GM18502 (cell line): ENCODE results near the gene LRRC56.

Experiments used
- ATAC-seq: cut with Tn5 transposase; IDR thresholded peaks from one replicate; pipeline ENCODE4 v1.9.1; 2021; ENCODE audit warnings: mild to moderate bottlenecking; ENCODE audit not compliant: unreplicated experiment, poor library complexity

The LRRC56 gene

DNA sequence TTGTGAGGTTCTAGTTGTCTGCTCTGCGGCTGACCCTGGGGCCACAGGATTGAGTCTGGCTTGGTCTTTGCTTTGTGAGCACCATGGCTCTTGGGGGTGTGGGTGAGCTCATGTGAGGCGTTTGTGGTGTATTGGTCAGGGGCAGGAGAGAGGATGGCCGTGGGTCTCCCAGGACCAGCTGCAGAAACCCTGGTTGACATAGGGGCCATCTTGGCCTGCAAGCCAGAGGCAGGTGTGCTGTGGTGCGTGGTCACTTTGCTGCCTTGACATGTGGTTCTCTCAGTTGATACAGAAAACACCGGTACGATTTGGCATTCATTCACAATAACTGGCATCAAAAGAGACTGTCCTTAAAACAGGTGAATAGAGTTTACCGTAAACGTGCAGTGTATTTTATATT, 50.2 kb downstream of the LRRC56 start:
- ATAC-seq: no peak

DNA sequence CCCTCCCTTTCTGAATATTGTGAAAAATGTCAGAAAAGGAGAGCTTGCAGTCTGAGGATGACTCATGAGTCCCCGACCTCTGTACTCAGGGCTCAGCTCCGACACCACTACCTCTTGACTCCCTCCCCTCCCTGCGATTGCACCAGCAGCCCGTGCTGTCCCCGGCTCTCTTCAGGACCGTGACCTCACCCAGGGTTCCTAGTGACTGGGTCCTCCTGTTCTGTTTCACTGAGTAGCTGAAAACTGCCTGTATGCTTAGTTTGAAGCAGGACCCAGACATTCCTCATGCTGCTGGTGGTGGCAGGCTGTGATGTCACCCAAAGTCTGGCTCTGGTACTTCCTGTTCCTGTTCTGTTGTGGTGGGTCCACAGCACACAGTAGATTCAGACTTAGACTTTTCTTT, 50.7 kb downstream of the LRRC56 start:
- no peak for ATAC-seq

DNA sequence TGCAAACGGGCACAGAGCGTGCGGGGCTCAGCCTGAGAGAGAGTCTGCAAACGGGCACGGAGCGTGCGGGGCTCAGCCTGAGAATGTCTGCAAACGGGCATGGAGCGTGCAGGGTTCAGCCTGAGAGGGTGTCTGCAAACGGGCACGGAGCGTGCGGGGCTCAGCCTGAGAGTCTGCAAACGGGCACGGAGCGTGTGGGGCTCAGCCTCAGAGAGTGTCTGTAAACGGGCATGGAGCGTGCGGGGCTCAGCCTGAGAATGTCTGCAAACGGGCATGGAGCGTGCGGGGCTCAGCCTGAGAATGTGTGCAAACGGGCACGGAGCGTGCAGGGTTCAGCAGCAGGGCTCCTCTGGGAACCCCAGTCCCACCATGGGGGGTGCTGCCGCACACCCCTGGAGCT, 52.5 kb downstream of the LRRC56 start:
- no peak for ATAC-seq

DNA sequence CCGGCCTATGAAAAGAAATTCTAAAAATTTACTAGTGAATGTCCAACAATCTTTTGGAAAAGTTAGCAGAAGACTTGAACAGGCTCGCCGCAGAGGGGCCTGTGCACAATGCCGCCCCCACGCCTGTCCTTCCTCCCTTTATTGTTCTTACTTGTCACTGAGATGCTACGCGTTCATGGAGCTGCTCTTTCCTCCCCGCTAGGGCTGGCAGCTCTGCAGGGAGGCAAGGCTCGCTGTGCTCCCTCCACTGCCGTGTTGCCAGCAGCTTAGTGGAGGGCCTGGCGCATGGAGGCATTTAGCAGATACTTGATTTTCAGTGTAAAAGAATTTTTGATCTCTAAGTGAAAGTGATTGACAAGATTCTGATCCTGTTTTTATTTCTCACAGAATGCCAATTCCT, 53.7 kb downstream of the LRRC56 start:
- no peak for ATAC-seq

DNA sequence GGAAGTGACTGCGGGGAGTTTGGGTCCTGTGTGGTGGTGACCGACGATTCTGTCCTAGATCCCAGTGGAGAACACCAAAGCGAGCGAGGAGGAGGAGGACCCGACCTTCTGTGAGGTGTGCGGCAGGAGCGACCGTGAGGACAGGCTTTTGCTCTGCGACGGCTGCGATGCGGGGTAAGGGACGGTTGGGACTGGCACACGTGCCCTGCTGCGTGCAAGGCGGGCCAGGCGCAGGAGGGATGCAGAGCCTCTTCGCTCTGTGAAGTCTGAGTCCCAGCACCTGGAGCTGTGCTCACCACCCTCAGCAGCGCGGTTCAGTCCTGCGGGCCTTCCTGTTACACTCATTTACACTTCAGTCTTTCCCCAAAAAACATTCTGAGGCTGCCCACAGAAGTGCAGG, 55.2 kb downstream of the LRRC56 start:
- no peak for ATAC-seq

DNA sequence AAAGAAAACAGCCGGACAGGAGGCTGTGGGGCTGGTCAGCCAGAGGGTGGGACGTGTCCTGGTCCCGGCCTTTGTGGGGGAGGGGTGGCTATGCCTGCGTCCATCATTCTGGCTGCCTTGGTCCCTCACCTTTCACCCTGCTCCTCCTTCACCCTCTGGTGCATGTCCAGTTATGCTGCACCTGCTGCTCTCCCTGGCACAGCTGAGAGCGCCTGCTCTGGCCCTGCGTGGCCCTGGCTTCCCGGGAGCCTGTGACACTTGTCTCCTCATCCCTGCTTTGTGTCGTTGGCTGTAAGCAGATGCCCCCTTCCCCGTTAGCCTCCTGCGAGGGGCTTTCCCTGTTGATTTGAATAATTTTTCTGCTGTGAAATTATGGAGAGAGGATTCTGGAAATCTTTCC, 55.6 kb downstream of the LRRC56 start:
- no peak for ATAC-seq

DNA sequence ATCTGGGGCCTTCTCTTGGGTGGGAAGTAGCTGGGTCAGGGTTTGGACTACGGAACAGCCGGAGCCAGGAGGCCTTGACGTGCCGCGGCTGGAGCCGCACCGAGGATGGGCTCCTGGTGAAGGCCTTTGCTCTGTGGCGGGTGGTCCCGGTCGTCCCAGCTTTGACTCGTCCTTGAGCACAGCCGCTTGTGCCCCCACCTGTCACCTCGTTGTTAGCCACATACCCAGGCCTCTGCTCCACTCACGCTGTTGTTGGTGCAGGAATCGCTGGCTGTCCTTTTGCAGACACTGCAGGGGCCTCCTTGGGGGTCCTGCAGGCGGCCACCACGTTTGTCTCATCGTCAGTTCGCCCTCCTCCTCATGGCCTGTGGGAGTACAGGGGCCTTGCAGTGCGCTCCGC, 56.0 kb downstream of the LRRC56 start:
- no peak for ATAC-seq

DNA sequence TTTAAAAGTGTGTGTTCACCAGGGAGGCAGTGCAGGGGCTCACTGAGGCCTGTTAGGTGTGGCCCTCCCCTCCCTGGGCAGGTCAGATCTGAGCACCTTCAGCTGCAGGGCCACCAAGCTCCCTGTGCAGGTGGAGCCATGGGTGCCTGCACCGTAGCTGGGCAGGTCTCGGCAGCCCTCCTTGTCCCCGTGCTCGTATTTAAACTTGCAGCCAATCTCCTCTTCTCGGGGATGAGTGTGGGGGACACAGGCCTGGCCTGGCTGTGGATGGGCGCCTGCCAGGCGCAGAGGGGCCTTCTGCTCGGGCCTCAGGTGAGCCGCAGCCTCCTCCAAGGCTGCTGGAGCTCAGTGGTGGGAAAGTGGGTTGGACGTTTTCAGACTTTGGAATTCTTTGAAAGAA, 58.1 kb downstream of the LRRC56 start:
- no peak for ATAC-seq

DNA sequence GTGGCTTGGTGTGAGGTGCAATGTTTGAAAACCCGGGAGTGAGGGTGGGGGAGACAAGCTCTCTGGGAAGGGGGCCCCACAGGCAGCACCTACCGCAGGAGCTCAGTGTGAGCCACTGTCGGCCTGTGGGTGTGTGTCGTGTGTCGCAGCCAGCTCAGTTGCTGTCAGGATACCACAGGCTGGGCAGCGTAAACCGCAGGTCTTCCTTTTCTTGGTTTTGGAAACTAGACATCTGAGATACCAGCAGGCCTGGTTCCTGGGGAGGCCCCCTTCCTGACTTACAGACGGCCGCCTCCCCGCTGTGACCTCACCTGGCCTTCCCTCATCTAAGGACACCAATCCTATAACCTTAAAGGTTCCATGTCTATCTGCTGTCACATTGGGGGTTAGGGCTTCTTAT, 59.0 kb downstream of the LRRC56 start:
- no peak for ATAC-seq

DNA sequence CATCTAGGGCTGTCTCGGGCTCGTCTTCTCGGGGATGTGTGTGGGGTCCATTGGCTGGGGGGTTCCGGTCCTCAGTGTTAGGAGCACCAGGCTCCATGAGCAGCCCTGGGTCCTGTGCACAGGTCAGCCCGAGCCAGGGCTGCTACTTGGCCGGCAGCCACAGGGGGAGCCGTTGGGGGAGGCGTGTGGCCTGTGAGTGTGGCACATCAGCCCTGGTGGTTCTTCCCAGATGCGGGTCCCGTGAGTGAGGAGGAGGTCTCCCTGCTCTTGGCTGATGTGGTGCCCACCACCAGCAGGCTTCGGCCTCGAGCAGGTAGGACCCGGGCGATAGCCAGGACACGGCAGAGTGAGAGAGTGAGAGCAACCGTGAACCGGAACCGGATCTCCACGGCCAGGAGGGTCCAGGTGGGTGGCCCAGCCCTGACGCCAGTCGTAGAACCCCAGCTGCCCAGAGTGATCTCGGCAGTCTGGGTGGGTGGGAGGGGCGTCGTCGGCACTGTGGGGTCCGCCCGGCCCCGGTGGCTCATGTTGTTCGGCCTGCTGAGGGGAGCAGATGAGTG, 59.9 kb downstream of the LRRC56 start:
- ATAC-seq: no peak

DNA sequence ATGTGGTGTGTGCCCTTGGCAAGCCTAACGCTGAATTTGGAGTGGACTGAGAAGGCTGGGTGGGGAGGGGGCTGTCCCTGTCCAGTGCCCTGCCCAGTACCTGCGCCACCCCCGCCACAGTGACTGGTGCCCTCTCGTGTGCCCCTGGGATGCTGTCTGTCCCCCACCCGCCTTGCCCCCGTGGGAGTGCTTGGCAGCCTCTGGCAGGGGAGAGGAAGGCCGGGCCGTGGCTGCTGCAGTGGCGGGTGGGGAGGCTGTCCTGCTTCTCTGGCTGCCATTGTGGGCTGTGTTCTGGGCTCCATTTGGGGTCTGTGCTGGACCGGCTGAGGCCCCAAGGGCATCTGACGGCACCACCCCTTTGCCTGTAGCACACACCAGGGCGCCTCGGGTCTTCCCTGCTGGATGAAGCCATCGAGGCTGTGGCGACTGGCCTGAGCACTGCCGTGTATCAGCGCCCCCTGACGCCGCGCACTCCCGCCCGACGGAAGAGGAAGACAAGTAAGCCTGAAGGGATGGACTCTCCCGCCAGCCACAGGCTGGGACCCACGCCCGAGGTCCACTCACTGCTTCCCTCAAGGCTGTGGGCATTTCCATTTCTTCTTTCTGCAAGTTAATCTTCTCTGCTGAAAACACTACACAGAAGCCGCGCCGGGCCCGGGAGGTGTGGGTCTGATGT, 60.8 kb downstream of the LRRC56 start:
- no peak for ATAC-seq

DNA sequence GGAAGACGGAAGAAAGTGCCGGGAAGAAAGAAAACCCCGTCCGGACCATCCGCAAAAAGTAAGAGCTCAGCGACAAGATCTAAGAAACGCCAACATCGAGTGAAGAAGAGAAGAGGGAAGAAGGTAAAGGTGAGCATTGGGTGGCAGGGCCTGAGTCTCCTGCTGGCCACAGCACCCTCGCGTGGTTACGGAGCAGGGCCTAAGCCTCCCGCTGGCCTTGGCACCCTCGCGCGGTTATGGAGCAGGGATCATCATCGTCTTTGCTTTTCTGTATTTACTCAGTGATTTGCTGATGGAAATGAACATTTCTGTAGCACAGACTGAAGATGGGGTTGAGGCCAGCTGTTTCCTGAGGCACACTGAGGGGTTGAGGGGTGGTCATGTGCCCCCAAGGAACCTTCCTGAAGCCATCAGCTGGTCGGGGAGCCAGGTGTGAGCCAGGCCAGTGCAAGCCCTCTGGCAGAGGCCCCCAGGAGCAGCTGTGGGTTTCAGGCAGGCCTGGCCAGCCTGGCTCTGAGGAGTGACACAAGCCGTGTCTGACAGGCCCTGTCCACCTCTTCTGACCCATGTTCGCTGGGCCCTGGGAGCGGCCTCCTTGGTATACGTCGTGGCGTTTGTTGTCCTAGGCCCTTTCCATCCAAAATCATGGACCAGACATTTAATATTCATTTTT, 64.4 kb downstream of the LRRC56 start:
- ATAC-seq: no peak

DNA sequence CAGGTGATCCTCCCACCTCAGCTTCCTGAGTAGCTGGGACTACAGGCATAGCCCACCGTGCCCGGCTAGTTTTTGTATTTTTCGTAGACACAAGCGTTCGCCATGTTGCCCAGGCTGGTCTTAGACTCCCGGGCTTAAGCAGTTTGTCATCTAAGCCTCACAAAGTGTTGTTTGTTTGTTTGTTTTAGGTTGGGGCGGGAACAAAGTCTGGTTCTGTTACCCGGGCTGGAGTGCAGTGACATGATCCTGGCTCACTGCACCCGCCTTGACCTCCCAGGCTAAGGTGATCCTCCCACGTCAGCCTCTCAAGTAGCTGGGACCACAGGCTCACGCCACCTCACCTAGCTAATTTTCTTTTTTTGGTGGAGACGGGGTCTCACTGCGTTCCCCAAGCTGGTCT, 65.8 kb downstream of the LRRC56 start:
- no peak for ATAC-seq
